EH (cell line): ENCODE measurements around the gene RERGL.
"Not testable (repeated sequence)": the region's sequence is repeated elsewhere in the genome, so short reads cannot be mapped to it uniquely, and the experiment has no call there.

Experiments used
- DNase-seq: peaks from one replicate; pipeline ENCODE4 v3.0.0-alpha.2; 2015; ENCODE audit warnings: low read depth

The RERGL gene, protein sequence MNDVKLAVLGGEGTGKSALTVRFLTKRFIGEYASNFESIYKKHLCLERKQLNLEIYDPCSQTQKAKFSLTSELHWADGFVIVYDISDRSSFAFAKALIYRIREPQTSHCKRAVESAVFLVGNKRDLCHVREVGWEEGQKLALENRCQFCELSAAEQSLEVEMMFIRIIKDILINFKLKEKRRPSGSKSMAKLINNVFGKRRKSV

DNA sequence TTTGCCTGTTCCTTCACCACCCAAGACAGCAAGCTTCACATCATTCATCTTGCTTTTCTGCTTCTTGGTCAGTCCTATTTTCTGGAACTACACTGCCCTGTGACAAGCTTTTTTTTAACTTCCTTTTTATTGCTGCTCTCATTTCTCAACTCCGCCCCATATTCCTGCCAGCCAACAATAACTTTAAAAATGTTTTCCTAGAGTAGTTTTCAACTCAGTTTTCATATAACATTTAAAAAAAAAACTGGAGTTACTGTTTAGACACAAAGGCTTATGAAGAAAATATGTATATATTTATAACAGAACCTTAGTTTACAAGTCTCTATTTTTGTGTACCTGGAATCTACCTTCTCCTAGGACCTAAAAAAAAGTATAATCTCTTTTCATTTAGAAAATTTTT is at the start of gene RERGL:
RERGL (minus strand) TSS at position 101 of the 400 bp plus-strand sequence; CDS start at position 48, 53 bp downstream.
- no peak for DNase-seq

DNA sequence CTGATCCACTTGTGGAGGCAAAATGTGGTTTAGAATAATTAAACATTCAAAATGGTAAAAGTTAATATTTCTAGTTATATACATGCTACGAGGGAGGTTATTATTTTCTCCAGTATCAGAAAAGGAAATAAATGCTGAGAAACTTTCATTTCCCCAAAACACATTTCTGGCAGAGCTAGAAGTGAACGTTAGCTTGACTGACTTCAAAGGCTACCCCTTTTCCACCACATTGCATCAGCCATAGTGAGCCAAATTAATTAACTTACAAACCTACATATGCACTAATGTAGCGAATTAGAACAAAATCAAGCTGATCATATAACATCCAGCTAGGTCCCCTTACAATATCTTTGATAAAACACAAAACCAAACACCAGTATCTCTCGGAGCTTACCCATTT is 49.3 kb upstream of the RERGL start:
- DNase-seq = no peak

DNA sequence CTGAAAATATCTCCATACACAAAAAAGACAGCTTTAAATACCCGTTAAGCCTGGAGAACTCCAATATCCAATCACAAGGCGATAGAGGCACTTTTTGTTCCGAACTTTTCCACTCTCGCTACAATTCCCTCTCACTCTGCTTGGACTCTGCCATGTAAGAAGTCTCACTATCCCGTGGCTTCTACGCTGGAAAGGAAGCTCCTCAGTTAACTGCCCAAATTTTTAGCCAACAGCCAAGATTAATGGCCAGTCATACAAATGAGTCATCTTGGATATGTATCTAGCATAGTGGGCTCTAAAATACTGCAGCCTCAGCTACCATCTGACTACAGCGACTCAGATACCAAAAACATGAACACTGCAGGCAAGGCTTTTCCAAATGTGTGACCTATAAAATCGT is 45.5 kb upstream of the RERGL start:
- DNase-seq = no peak

DNA sequence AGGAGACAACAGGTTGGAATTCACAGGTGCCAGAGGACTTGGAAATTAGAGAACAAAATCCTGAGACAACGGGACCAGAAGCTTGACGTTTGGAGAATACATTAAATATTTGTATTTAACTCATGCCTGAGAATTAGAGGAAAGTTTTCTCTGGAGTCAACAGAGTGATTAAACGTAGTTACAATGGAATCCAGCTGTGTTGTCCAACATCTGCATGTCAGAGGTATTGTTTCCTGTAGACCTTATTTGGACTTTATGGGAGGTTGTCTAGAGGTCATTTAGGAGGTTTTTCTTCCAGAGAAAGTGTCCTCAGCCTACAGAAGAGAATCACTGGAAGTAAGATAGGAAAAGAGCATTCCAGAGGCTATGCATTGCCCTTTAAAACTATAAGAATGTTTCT is 45.1 kb upstream of the RERGL start:
- DNase-seq = no peak

DNA sequence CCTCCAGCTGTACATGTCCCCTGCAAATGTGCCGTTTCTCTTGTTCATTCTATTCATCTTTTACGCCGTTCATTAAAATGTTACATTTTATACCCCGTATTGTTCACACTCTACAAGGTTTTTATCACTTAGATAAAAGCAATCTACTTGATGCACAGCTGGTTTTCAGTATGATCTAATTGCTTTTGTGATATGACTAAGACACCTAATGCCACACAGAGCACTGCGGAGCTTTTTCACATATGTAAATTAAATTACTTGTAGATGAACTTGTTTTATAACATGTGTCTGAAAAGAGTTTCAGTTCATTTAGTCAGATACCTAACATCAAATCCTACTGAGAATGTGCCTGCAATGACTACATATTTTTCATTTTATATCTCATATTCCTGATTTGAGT is 40.9 kb upstream of the RERGL start:
- DNase-seq = no peak

DNA sequence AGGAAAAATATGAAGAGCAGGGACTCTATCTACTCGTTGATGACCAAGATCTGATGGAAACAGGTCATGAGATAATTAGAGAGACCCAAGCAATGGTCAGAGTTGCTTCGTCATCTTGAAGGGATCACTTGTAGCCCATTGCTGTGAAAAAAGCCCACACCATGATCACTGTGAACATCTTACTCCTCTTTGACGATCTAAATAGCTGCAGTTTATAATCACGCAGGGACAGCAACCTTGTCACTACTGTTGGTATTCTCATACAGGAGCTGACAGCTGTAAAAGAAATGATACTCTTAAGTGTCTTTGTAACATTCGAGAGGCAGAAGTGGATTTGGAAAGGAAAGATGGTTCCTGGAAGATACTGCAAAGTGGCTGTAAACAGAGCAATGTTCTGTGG is 33.7 kb upstream of the RERGL start:
- DNase-seq = no peak

DNA sequence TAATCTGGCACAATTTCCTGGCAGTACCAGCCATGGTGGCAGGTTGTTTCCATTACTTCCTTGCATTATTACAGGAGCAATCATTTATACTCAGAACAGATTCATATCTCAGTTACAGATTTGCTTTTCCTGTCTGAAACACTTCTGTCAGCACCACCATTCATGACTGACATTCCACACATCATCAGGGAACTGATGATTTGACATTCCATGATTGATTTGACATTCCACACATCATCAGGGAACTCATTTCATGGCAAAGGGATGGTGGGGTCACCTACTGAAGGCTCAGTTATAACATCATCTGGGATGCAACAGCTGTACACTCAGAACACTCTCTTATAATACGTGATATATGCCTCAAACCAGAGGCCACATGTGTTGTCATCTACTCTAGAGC is 30.9 kb upstream of the RERGL start:
- no peak for DNase-seq

DNA sequence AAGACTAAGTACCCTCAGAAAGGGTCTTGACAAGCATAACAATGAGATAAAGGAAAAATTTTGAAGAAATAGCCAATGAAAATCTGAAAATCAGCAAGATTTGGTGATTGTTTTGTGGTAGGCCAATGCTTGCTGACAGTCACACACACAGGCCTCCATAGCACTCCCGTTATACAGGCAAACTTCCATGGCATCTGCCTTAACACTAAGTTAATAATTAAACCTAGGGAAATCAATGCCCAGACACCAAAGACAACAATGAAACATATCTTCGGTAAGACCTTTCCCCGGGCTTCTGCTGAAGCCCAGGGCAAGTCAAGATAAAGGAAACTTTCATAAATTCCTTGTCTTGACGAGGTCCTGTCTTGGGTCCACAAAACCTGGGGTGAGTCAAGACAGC is 18.6 kb upstream of the RERGL start:
- no peak for DNase-seq

DNA sequence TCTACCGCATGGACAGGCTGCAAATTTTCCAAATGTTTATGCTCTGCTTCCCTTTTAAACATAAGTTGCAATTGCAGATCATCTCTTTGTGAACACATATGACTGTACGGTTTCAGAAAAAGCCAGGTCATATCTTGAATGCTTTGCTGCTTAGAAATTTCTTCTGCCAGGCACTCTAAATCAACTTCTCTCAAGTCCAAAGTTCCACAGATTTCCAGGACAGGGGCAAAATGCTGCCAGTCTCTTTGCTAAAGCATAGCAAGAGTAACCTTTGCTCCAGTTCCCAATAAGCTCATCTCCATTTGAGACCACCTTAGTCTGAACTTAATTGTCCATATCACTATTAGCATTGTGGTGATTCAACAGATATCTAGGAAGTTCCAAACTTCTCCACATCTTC is 13.6 kb upstream of the RERGL start:
- DNase-seq = no peak

DNA sequence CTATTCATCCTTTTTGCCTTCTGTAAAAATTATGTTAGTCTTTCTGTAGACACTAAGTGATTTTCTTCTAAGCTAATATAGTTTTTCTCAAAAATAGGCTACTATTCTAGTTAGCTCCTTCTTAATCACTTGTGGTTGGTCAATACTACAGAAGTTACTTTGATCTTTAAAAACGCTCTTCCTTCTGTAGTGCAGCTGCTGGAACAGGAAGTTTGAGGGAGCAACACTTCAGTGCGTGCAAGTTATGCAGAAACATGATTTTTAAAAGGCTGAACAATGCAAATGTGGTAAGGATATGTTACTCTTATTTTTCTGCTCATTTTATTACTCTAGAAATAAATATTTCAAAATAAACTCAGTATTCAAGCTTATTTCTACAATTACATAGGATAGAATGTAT is 11.1 kb upstream of the RERGL start:
- no peak for DNase-seq

DNA sequence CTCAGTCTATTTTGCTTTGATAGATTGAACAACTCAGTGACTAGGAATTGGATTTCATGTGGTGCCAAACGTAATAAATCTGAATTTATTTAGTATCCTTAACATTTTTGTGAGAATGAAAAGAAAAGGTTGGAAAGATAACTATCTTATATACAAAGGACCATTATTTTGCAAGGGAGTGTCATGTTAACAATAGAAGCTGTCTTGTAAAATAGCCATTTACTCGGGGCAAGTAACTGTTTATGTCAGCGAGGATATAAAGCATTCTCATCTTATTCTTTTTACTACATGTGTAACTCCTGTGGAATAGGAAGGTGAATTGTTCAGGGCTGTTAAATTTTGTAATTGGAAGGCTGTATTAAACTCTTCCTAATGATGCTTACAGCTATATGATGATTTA is 5.9 kb downstream of the RERGL start:
- DNase-seq = no peak

DNA sequence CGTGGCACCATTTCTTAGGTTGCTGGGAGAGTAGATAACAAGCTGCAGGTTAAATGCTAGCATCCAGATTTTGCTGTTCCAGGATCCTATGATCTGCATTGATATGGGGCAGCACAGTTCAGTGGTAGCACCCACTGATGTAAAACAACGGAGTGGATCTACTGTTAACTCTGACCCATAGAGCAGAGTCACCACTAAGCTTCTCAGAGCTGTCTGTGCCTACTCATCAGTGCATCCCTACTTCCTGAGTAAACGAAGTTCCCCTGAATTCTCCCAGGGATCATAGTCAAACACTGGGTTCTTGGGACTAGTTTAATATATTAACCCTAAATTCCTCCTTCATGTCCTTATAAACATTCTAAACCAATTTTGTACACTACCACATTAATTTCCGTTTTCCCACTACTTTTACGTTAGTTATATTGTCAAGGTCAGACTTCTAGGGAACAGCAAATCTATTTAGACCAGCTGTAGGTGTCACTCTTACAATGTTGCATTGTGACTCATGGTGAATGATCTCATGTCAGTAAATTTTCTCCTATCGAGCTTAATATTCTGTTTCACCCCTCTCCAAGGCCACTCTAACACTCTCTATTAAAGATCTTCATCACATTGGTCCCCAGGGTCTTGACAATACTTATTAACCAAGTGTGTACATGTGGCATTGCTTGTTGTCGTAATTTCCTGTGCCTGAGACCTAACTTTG is 10.3 kb downstream of the RERGL start:
- no peak for DNase-seq

DNA sequence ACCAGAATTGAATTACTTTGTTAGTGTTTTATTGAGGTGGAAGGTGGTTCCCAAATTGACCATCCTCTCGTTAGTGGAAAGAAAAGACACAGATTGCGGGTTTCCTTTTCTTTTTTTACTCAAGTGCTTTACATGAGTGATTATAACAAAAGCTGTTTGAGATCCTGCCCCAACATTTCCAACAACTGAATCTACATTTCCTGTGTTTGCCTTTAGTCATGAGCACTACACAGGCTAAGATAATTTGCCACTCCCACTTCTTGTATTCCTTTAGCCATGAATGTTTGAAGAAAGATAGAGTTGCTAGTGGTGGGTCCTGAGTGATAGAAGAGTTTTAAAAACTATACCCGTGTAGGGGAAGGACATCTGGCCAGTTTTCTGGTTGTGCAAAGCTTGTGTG is 16.0 kb downstream of the RERGL start:
- no peak for DNase-seq

DNA sequence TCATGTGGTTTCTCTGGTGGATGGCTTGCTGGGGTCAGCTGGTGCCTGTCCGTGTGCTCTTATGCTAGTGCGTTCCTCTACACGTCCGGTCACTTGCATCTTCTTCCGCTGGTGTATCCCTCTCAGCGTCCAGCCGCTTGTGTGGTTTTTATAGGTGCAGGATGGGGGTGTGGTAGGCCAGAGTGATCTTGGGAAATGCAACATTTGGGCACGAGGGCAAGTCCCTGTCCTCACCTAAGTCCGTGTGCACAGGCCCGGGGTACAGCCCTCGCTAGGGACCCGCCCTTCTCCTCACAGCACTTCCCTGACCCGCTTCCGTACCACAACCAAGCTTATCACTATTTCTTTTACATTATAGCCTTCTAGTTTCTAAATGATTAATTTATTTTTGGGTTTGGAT is 17.3 kb downstream of the RERGL start:
- no peak for DNase-seq

DNA sequence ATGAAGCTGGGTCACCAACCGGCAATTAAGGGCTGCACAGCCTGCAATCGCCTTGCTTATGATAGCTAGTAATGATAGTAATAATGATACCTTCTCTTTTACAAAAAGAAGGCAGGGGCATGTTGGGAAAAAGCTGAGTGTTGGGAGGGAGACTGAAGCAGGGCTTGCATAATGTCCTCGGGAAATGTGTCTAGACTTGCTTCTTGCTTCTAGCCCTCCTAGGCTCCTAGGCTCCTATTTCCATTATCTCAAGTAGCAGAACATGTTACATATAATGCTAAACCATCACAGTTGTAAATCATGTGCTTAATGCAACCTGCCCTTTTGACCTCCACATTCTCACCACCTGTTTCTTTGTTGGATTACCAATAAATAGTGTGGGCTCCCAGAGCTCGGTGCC is 18.7 kb downstream of the RERGL start:
- DNase-seq = no peak

DNA sequence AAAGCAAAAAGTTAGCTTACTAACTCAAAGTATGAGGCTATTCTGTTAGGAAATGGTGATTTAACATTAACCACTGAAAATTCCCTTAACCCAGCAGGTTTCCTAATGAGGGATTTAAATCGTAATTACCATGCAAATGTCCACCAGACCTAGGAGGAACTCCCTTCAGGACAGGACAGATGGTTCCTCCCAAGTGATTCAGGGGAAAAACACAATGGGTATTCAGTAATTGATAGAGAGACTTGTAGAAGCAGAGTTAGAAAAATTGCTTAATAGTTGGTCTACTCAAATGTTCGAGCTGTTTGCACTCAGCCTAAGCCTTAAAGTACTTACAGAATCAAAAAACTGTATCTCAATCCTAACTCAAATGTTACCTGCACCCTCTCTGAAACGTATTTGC is 21.6 kb downstream of the RERGL start:
- DNase-seq = no peak

DNA sequence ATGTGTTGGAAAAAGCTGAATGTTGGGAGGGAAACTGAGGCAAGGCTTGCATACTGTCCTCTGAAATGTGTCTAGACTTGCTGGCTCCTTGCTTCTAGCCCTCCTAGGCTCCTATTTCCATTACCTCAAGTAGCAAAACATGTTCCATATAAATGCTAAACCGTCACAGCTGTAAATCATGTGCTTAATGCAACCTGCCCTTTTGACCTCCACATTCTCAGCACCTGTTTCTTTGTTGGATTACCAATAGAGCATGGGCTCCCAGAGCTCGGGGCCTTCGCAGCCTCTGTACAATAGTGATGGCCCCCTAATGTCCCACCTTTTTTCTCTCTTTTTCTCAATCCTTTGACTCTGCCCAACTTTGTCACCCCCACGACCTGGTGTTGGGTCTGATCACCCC is 23.3 kb downstream of the RERGL start:
- no peak for DNase-seq

DNA sequence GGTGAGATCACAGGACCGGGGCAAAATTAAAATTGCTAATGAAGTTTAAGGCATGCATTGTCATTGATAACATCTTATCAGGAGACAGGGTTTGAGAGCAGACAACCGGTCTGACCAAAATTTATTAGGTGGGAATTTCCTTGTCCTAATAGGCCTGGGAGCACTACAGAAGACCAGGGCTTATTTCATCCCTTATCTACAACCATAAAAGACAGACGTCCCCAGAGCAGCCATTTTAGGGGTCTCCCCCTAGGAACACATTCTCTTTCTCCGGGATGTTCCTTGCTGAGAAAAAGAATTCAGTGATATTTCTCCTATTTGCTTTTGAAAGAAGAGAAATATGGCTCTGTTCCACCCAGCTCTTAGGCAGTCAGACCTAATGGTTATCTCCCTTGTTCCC is 27.1 kb downstream of the RERGL start:
- not testable (repeated sequence) for DNase-seq

DNA sequence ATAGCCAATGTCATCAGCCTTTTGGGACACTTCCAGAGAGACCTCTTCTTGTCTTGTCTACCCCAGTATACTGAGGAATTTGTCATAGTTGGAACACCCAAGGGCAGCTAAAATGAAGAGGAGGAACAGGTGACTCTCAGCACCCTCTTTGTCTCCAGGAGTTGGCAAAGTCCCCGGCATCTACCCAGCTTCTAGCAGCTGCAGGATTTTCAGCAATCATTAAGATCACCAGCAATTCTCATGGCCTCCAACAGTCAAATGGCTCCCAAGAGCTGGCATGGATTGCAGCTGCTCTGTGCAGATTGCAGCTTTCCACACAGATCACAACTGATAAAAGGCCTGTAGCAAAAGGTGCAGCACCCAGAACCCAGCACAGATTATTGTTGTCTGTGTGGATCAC is 32.9 kb downstream of the RERGL start:
- DNase-seq = no peak

DNA sequence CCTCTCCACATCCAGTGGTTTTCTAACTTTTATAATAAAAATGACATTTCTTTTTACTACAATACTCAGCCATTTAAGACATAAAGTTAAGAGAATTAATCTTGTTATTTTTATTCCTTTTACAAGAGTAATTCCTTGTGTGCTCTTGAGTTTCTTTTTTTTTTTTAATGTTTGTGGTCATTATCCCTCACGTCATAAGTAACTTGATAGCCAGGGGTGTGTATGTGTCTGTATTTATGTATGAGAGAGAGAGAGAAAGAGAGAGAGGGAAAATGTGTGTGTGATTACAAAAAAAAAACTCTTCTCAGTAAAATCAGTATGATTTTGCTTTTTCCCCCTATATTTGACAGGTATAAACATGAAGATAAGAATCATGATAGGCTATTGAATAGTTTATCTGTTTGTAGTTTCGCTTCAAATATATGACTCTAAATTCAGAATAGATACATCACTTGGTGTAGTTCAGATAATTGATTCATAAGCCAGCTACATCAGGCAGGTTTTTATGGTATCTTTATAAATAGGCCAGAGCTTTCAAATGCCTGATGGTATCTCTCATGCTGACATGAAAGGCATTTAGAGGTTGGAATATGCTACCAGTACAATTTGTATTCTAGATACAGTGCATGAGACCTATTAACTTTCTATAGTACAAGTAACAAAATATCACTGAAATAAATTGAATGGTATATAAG is 34.9 kb downstream of the RERGL start:
- no peak for DNase-seq

DNA sequence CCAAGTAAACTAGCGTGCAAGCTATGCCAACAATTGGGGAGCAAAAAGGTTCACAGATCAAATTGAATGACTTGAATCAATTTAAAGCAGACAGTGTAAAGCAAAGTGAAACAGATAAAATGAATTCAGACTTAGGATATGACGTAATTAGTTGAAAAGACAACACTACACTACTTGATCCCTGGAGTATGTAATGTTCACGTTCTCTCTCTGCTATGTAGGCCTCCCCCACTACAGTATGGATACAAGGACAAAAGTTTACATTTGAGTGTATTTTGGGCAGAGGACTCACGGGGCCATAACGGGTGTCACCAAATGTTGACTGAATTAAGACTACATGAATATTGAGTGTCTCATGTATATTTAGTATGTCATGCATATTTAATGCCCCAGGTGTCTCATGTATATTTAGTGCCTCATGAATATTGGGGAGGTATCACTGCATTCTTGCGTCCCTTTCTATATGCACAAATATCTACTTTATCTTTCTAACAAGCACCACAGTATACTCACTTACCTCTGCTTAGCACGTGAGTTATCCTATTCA is 44.5 kb downstream of the RERGL start:
- DNase-seq = no peak

DNA sequence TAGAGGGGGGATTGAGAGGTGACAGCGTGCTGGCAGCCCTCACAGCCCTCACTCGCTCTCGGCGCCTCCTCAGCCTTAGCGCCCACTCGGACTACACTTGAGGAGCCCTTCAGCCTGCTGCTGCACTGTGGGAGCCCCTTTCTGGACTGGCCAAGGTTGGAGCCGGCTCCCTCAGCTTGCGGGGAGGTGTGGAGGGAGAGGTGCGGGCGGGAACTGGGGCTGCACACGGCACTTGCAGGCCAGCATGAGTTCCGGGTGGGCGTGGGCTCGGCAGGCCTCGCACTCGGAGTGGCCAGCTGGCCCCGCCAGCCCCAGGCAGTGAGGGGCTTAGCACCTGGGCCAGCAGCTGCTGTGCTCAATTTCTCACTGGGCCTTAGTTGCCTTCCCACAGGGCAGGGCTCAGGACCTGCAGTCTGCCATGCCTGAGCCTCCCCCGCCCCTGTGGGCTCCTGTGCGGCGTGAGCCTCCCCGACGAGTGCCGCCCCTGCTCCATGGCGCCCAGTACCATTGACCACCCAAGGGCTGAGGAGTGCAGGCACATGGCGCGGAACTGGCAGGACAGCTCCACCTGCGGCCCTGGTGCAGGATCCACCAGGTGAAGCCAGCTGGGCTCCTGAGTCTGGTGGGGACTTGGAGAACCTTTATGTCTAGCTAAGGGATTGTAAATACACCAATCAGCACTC is 49.8 kb downstream of the RERGL start:
- not testable (repeated sequence) for DNase-seq
